ENCODE measurements around the gene PLEKHA5. TPM values are rescaled to one million over a fixed set of nuclear protein-coding genes. Genes with fewer than 3 reads are reported as not detected.

PLEKHA5 gene
- total and polyA plus RNA-seq, 2 experiments from 2014 or later = 82.8 to 112 TPM

GRCh38 chr12:19080918-19081317, 48.6 kb upstream of the PLEKHA5 start (continued):
- no peak for TF ChIP-seq EZH2phosphoT487 (IDR thresholded peaks at IDR 0.05; ENCODE audit: unreplicated experiment)
- no peak for TF ChIP-seq JUNB (IDR thresholded peaks at IDR 0.05; ENCODE audit: unreplicated experiment)
- no peak for TF ChIP-seq POLR2AphosphoS5 (IDR thresholded peaks at IDR 0.05; ENCODE audit: low read depth)
- no peak for TF ChIP-seq EZH2 (IDR thresholded peaks at IDR 0.05; ENCODE audit: low read depth, unreplicated experiment)
- TF ChIP-seq STAT1 (IDR thresholded peaks at IDR 0.05; ENCODE audit: unreplicated experiment) = no peak
- TF ChIP-seq REST (IDR thresholded peaks at IDR 0.05; ENCODE audit: unreplicated experiment) = no peak
- TF ChIP-seq NANOG (IDR thresholded peaks at IDR 0.05; ENCODE audit: borderline replicate concordance) = no peak
- no peak for TF ChIP-seq CREB1 (CRISPR knock-in tag; IDR thresholded peaks at IDR 0.05; ENCODE audit: low read depth)

GRCh38 chr12:19082365-19082911, 47.1 kb upstream of the PLEKHA5 start:
- no peak for DNase-seq (ENCODE audit: low spot score)
- H3K4me2 ChIP-seq = no peak overlapping the region
- ATAC-seq = no peak
- H3K4me3 ChIP-seq = no peak overlapping the region
- no peaks in the 10 kb centered on the region; the same call in 1 of the 2 replicates for H3K4me1 ChIP-seq (ENCODE audit: insufficient read depth)
- H3K9me3 Mint-ChIP-seq = no peaks in the 10 kb centered on the region
- 0 out of 2 replicates have a peak overlapping the region, but pooled peaks have one; percentile 38 for H2AFZ ChIP-seq
- no peak overlapping the region for H3K27ac ChIP-seq (ENCODE audit: low read depth)
- H3K36me3 Mint-ChIP-seq (ENCODE audit: low read depth) = no peaks in the 10 kb centered on the region
- H3K4me3 Mint-ChIP-seq = no peak overlapping the region
- no peaks in the 10 kb centered on the region for H3K4me1 Mint-ChIP-seq
- H3K27me3 Mint-ChIP-seq (ENCODE audit: insufficient read depth, low read depth, poor library complexity) = no peaks in the 10 kb centered on the region
- H3K27me3 ChIP-seq (ENCODE audit: insufficient read depth) = no peaks in the 10 kb centered on the region
- peaks cover 26% of the 10 kb centered on the region; the same call in 1 of the 2 replicates for H3K9me2 ChIP-seq (ENCODE audit: insufficient read depth)
- no peaks in the 10 kb centered on the region for H3K79me2 ChIP-seq (replicated peaks; ENCODE audit: insufficient read depth)
- H3K36me3 ChIP-seq (ENCODE audit: insufficient read depth) = no peaks in the 10 kb centered on the region
- no peaks in the 10 kb centered on the region for H4K20me1 ChIP-seq (replicated peaks; ENCODE audit: insufficient read depth)
- H3F3A ChIP-seq (replicated peaks; ENCODE audit: low read depth) = no peaks in the 10 kb centered on the region
- H3K27ac Mint-ChIP-seq = no peak overlapping the region
- TF ChIP-seq CREB1 (CRISPR knock-in tag; IDR thresholded peaks at IDR 0.05; ENCODE audit: low read depth) = no peak
- no peak for TF ChIP-seq NANOG (IDR thresholded peaks at IDR 0.05; ENCODE audit: borderline replicate concordance)
- TF ChIP-seq EZH2 (IDR thresholded peaks at IDR 0.05; ENCODE audit: low read depth, unreplicated experiment) = no peak
- TF ChIP-seq STAT1 (IDR thresholded peaks at IDR 0.05; ENCODE audit: unreplicated experiment) = no peak
- TF ChIP-seq ZNF331 (CRISPR knock-in tag; IDR thresholded peaks at IDR 0.05; ENCODE audit: low read depth) = no peak
- TF ChIP-seq ZNF462 (CRISPR knock-in tag; IDR thresholded peaks at IDR 0.05) = no peak
- no peak for TF ChIP-seq CTCF (conservative IDR thresholded peaks at IDR 0.05; ENCODE audit: low read depth in 2 of 2)
- no peak for TF ChIP-seq ETS1 (IDR thresholded peaks at IDR 0.05)
- TF ChIP-seq POLR2AphosphoS5 (IDR thresholded peaks at IDR 0.05; ENCODE audit: low read depth) = no peak

All from GM23338 (cell line).